Erythroblast (primary cell): ENCODE results near the gene TFIP11.

ENCODE experiments used
- GATA1 ChIP-seq: IDR thresholded peaks from 2 replicates; pipeline ENCODE4 v1.6.1; 2011; ENCODE audit warnings: low read depth, mild to moderate bottlenecking, control low read depth, low read length, moderate library complexity
- POLR2A ChIP-seq: IDR thresholded peaks from 2 replicates; pipeline ENCODE4 v1.6.1; 2011; ENCODE audit warnings: mild to moderate bottlenecking, low read length

- no peak for TF ChIP-seq POLR2A
- no peak for TF ChIP-seq GATA1
Observed at GRCh38 chr22:26447584-26448329, 64.5 kb downstream of the TFIP11 start.
